HEK293T (cell line): Measurements from ENCODE around the gene C1RL.

Experiments used
- ARNT ChIP-seq: fragments of 450-650 bp; IDR thresholded peaks from 2 replicates; pipeline ENCODE4 v1.6.1; 2017; ENCODE audit warnings: mild to moderate bottlenecking
- FOXK2 ChIP-seq: fragments of 450-650 bp; IDR thresholded peaks from 2 replicates; pipeline ENCODE4 v1.6.1; 2016; ENCODE audit warnings: mild to moderate bottlenecking
- FOXM1 ChIP-seq: fragments of 450-650 bp; IDR thresholded peaks from 2 replicates; pipeline ENCODE4 v1.6.1; 2017; ENCODE audit warnings: mild to moderate bottlenecking, borderline replicate concordance
- HDGF ChIP-seq: fragments of 450-650 bp; IDR thresholded peaks from 2 replicates; pipeline ENCODE4 v1.6.1; 2017; ENCODE audit warnings: antibody characterized with exemption, borderline replicate concordance
- SP1 ChIP-seq: fragments of 450-650 bp; IDR thresholded peaks from 2 replicates; pipeline ENCODE4 v1.6.1; 2017
- SUZ12 ChIP-seq: fragments of 450-650 bp; IDR thresholded peaks from 2 replicates; pipeline ENCODE4 v1.6.1; 2016; ENCODE audit warnings: mild to moderate bottlenecking
- ZNF384 ChIP-seq: fragments of 450-650 bp; IDR thresholded peaks from 2 replicates; pipeline ENCODE4 v1.6.1; 2016

DNA sequence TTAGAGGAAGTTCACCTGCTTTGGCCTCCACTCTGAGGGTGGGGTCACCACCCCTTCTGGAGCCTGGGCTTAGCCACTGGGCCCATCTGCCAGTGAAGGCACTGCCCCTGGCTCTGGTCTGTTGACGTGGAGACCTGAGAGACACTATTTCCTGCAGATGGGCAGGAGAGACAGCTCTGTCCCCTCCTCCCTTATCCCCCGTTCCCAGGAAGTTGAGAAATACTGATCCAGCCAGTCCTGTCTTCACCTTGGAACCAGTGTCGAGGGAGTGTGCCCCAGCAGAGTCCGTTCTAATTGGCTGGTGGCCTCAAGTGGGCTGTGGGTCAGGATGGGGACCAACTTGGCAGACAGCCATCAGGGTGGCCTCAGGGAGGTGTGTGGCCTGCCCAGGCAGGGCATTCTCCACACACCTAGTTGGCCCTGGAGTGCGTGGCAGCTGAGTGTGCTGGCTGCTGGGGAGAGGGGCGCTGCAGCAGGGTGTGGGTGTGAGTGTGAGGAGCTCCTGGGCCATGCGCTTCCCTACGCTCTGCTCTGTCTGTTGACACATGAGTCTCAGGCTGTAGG, 46.5 kb upstream of the C1RL start:
- TF ChIP-seq SUZ12: no peak
- TF ChIP-seq ARNT: no peak
- no peak for TF ChIP-seq SP1
- TF ChIP-seq FOXM1: no peak
- TF ChIP-seq FOXK2: no peak
- no peak for TF ChIP-seq ZNF384
- TF ChIP-seq HDGF: no peak
